ENCODE results near the gene OPRM1.

- TF ChIP-seq CTCF (IDR thresholded peaks at IDR 0.05; ENCODE audit: borderline replicate concordance, extremely low read depth, low read length, poor library complexity, severe bottlenecking): no peak
- no peak for TF ChIP-seq EZH2 (IDR thresholded peaks at IDR 0.05; ENCODE audit: borderline replicate concordance, low read depth, low read length, severe bottlenecking)
Measured at GRCh38 chr6:153994811-153995210, 44.2 kb upstream of the OPRM1 start.
